Activated T-cell treated with anti-CD3 and anti-CD28 coated beads for 48 hours (primary cell): ENCODE measurements around the gene CCSER1.
"Not testable (repeated sequence)": the region's sequence is repeated elsewhere in the genome, so short reads cannot be mapped to it uniquely, and the experiment has no call there.

ENCODE experiments used
- DNase-seq: peaks from one replicate; pipeline ENCODE4 v3.0.0-alpha.2; 2020; ENCODE audit warnings: low read depth

The CCSER1 gene

GRCh38 chr4:91170768-91171167, 1043.6 kb downstream of the CCSER1 start:
- no peak for DNase-seq

DNA sequence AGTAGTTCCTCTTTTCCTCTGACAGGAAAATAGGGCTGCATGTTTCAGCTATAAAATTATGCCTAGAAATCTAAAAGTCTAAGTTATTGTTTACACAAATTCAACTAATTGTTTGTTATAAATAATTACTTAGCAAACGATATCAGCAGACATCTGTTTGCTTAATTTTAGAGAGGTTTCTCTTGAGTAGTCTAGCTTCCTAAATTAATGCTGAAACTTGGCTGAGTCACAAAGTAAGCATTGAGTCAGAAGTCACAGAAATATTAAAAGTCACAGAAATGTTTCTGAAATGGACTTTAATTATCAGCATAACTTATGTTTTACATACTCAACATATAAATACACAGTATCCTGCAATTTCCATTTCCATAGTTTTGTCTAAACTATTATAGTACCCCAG, 1044.0 kb downstream of the CCSER1 start:
- no peak for DNase-seq

DNA sequence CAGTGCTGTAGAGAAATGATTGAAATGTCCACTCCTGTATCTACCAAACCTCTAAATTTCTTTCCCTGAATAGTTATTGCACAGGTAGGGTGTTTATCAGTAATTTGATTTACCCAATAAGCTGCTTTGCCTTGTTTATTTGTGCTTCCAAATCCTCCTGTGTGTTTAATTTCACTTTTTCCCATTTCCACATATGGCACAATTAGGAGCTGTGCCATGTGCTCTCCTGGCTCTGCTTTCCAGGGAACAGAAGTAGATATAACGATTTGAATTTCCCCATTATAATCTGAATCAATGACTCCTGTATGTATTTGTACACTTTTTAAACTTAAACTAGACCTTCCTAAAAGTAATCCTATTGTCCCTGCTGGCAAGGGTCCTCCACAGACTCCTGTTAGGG, 1057.9 kb downstream of the CCSER1 start:
- not testable (repeated sequence) for DNase-seq

DNA sequence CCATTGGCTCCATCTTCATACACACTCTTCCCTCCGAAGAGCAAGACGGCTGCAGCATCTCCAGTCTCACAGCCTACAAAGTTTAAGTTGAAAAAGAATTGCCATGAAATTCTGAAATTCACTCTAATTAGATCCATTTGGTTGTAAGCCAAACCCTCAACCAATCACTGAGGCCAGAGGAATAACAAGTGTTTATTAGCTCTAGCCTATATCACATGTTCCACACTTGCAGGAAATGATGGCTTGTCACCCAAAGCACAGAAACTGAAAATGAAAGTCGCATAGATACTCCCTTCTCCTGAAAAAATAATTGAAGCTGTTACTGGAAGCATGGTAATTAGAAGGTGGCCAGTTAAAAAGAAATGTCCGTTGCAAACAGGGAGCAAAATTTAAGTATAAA, 1071.8 kb downstream of the CCSER1 start:
- no peak for DNase-seq

- no peak for DNase-seq
Measured at GRCh38 chr4:91207535-91207934, 1080.3 kb downstream of the CCSER1 start.

DNA sequence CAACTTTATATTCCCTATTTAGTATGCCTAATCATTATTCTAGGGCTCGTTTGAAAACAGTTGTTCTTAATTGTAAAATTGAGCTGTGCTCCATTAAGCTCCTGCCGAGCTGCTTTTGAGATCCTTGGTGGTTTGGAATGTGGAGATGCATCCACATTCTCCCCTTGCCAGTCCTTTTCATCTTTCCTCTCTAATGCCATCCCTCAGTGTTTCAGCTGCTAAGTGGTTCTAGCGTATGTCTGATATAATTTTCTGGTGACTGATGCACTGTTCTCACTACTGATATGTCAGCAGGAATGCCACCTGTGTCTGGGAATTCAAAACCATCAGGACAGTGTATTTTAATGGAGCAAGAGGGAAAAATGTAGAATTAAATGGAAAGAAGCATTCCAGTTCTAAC, 1085.0 kb downstream of the CCSER1 start:
- DNase-seq: no peak

GRCh38 chr4:91217831-91218403, 1090.7 kb downstream of the CCSER1 start:
- not testable (repeated sequence) for DNase-seq

GRCh38 chr4:91220315-91220714, 1093.1 kb downstream of the CCSER1 start:
- no peak for DNase-seq

GRCh38 chr4:91222014-91222413, 1094.8 kb downstream of the CCSER1 start:
- no peak for DNase-seq

DNA sequence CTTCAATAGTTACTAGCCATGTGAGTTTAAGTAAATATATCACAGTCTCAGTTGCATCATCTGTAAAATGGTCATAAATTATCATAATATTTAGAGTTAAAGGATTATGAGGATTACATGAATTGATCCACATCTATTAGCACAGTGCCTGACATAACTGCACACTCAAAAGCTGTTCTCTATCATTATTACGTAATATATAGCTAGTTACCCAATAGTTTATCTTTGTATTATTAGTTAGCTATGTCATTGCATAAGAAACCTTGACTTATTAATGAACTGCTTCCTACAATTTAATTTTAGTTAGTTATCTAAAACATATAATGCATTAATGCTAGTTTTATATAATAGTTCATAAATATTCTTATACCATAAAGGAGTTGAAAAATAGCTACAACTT, 1099.7 kb downstream of the CCSER1 start:
- DNase-seq: no peak

DNA sequence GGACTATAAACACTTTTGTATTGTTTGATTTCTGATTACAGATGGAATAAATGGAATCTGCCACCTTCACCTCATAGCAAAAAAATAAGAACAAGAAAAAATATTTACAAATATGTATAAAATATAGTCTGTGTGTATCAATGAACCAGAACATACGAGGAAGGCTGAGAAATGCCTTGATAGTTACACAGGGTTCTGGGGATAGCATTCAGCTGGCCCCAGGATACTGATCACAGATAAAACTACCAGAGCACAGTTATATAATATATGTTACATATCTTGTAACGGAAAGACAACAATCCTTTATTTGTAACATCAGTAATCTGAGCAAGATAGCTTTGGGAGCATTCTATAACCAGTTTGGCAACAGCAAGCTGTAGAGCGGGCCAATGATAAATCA, 1101.5 kb downstream of the CCSER1 start:
- no peak for DNase-seq

DNA sequence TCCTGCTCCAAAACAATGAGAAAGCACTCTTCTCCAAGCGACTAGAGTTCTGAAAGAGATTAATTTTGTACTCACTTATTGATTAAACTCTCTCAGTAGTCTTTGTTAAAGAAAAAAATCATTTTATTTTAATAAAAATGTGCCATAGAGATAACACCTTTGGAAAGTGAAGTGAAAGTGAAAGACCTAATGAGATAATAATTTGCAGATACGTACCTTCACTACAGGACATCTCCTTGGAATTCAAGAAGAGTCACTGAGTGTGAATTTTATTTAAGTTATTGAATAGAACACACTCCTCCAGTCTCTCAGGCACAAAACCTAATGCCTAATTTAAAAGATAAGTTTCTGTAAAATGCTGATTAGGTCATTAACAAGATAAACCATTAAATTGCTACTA, 1106.0 kb downstream of the CCSER1 start:
- DNase-seq: no peak

- DNase-seq: no peak
Measured at GRCh38 chr4:91243132-91243531, 1115.9 kb downstream of the CCSER1 start.

DNA sequence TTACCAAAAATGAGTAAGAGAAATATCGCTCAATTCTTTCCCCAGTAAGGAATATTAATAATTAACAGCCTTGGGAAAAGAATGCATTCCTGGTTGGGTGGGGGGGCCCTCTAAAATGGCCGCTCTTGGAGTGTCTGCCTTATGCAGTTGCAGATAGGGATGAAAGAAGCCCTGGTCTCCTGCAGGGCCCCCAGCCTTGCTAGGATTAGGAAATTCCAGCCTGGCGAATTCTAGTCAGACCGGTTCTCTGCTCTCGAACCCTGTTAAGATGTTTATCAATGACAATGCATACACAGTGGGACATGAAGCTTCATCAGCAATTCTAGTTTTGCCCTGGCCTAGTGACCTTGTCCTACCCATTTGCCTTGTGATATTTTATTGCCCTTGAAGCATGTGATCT, 1128.8 kb downstream of the CCSER1 start:
- no peak for DNase-seq

DNA sequence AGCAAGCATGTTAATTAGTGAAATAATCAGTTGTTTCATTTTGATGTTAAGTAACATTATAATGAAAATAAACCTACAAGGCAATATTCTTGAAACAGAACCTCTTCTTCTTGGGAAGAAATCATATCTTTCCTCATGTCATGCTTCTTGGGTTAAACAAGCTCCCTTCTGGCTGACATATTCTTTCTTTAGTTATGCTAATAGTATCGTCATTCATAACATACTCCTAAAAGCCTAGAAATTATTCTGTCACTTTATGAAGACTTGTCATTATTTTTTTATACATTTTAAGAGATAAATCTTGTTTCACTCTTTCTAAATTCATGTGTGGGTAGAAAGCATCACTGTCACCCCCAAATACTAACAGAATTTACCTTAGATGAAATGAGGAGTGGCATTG, 1129.6 kb downstream of the CCSER1 start:
- DNase-seq: no peak

GRCh38 chr4:91257721-91258120, 1130.5 kb downstream of the CCSER1 start:
- no peak for DNase-seq

DNA sequence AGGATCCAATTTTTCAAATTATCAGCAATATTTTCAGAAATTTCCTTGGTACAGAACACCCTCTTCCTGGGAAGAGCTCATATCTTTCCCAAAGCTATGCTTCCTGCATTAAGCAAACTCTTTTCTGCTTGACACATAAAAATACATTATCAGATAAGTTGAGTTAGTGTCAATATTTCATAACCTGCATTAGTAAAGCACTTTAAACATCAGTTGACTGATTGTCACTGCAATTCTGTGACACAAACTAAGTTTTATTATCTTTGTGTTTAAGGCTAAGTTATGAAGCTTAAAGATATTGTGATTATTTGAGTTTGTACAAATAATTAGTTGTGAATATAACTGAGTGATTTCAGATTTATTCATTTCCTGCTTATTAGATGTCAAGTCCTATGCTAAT, 1131.1 kb downstream of the CCSER1 start:
- DNase-seq: no peak

GRCh38 chr4:91267543-91267942, 1140.3 kb downstream of the CCSER1 start:
- DNase-seq: no peak

DNA sequence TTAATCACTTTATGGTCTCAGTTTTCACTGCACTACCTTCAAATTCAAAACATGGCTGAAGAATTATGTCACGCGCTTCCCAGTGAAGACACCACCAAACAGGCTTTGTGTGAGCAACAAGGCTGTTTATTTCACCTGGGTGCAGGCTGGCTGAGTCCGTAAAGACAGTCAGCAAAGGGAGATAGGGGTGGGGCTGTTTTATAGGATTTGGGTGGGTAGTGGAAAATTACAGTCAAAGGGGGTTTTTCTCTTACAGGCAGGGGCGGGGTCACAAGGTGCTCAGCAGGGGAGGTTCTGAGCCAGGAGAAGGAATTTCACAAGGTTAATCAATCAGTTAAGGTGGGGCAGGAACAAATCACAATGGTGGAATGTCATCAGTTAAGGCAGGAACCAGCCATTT, 1141.3 kb downstream of the CCSER1 start:
- not testable (repeated sequence) for DNase-seq

GRCh38 chr4:91268913-91269312, 1141.7 kb downstream of the CCSER1 start:
- DNase-seq: no peak

- DNase-seq: no peak
Measured at GRCh38 chr4:91279899-91280298, 1152.7 kb downstream of the CCSER1 start.

DNA sequence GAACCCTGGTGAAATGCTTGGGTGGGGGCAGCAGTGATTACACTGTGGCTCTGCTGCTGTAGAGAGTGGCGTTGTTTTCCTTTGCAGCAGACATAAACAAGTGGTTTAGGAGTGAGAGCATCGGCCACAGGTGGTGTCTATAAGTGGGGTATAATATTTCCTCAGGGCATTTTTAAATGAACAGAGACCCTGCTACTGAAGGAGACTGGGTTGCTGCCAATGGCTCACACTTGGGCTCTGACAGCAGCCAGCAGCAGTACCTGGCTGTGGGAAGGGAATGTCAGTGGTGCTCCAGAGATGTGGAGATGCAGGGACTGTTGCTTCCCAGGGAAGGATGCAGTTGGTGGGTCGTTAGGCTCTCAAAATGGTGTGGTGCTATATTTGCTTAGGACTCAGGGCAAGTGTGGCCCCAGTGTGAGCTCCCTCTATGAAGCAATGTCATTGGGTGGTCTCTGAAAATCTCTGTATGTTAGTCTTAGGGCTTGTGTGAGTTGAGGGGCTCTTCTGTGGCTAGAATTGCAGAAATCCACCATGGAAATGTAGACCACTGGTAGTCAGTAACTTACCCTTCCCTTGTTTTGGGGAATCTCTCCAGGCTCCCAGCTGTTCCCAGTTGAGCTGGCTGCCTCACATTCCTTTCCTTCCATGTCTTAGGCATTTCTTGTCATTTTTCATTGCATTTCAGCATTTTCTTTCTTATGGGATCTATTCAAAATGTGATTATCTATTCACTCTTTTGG, 1153.5 kb downstream of the CCSER1 start:
- no peak for DNase-seq

GRCh38 chr4:91282217-91282616, 1155.0 kb downstream of the CCSER1 start:
- no peak for DNase-seq

DNA sequence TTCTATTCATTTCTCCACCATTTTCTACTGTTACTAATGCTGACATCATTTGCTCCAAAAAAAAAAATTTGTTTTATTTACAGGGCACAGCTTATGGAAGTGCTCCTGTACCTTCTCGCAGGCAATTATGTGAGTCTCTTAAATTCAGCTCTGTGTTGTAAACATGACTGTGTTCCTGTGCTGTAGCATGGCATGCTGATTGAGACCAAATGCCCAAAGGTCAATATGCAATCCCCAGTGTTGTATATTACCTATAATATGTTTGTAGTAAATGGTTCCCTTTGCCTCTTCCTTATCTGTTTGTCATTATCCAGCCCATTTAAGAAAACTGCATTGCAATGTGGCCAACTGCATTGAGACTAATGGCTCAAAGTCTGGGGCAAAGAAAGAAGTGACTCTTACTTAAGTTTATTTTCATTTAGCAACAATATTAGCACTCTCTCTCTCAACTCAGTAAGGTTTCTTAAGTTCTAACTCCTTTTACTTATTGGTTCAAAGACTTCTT, 1156.6 kb downstream of the CCSER1 start:
- DNase-seq: no peak
